HG03520 (cell line): Measurements from ENCODE around the gene LITAF.
"Not testable (repeated sequence)": the region's sequence is repeated elsewhere in the genome, so short reads cannot be mapped to it uniquely, and the experiment has no call there.

Experiments used
- ATAC-seq: cut with Tn5 transposase; IDR thresholded peaks from one replicate; pipeline ENCODE4 v1.9.1; 2021; ENCODE audit warnings: mild to moderate bottlenecking, moderate library complexity; ENCODE audit not compliant: unreplicated experiment

LITAF gene

GRCh38 chr16:11576427-11577289 lies 10.1 kb downstream of the LITAF start:
- ATAC-seq: no peak

DNA sequence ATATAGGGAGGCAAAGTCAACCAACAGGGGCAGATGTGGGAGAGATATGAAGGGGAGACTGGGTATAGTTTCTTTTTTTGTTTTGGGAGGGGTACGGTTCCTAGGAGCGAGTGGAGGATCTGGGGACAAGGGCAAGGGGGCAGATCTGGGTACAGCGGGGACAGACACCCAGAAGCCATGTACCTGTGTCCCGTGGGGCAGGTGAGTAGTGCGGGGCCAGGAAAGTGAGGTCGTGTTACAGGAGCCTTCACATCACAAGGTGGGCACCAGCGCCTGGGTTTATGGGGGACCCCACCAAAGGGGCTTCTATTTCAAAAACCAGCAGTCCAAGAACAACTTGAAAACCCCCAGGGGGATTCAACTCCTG lies 11.5 kb downstream of the LITAF start:
- ATAC-seq: no peak

DNA sequence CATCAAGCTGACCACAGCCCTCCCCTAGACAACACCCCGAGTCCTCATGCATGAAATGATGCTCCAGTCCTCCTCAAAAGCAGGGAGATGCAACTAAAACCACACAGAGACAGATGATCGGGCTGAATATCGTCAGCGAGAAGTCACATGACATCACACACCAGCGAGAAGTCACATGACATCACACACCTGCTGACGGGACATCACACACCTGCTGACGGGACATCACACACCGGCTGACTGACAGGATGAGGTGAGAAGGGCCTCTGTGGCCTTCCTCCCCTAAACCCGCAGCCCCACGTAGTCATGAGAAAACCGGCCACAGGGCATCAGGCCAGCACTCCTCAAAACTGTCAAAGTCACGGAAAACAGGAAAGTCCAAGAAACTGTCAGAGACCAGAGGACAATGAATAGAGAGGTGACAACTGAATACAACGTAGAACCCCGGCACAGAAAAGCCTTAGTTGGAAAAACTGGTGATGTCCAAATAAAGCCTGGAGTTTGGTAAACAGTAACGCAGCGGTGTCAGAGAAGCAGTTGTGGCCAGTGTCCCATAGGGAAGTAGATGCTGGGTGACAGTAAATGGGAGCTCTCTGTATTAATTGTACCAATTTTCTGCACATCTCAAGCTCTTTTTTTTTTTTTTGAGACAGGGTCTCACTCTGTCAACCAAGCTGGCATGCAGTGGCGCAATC lies 14.3 kb downstream of the LITAF start:
- ATAC-seq: no peak

DNA sequence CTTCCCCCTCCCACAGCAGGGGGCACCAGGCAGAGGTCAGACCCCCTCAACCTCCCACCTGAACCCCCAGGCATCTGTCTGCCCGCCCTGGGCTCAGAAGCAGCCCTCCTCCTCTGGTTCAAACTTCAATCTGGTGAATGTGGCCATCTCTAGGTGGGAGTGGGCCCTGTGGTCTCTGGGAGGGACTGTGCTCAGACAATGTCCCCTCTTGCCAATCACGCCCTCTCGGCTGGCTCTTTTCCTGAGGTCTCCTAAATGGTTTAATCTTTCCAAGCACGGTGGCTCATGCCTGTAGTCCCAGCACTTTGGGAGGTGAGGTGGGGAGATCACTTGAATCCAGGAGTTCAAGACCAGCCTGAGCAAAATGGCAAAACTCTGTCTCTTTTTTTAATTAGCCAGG lies 15.2 kb downstream of the LITAF start:
- no peak for ATAC-seq

DNA sequence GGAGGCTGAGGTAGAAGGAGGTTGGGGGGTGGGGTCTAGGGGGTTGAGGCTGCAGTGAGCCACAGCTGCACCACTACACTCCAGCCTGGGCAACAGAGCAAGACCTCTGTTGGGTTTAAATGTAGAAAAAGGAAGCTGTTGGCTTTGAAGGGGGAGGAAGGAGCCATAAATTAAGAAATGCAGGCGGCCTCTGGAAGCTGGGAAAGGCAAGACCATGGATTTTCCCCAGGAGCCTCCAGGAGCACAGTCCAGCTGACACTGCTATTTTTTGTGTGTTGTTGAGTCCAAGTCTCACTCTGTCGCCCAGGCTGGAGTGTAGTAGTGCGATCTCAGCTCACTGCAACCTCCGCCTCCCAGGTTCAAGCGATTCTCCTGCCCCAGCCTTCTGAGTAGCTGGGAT lies 15.9 kb downstream of the LITAF start:
- no peak for ATAC-seq

DNA sequence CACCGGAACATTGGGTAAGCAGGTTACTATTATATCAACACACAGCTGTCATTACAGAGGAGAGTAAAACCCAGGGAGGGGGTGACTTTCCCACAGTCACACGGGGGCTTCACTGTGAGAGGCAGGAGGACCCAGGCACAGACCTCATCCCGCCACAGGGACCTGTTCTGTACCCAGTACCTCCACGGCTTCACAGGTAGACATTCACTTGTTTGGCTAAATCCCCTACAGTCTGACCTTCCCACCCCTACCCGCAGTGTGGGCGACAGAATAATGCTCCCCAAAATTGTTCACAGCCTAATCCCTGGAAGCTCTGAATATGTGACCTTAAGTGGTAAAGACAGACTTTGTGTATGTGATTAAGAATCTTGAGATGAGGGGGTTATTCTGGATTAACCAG lies 16.5 kb downstream of the LITAF start:
- ATAC-seq: no peak

- ATAC-seq: no peak
Observed at GRCh38 chr16:11566398-11566797, 20.3 kb downstream of the LITAF start.

DNA sequence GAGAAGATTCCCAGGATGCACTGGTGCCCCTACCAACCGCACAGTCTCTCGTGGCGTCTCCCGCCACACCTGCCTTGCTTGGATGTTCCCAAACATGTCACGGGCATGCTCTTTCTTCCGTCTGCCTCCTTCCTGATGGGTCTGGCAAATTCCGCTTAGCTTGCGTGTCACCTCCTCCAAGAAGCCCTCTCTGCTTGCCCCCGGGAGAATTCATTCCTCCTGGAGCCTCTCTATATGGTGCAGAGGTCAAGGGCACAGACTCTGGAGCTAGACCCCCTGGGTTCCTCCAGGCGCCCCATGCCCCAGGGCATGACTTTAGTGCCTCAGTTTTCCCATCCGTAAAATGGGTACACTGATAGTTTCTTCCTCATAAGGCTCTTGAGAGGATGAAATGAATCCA lies 21.1 kb downstream of the LITAF start:
- ATAC-seq: no peak

DNA sequence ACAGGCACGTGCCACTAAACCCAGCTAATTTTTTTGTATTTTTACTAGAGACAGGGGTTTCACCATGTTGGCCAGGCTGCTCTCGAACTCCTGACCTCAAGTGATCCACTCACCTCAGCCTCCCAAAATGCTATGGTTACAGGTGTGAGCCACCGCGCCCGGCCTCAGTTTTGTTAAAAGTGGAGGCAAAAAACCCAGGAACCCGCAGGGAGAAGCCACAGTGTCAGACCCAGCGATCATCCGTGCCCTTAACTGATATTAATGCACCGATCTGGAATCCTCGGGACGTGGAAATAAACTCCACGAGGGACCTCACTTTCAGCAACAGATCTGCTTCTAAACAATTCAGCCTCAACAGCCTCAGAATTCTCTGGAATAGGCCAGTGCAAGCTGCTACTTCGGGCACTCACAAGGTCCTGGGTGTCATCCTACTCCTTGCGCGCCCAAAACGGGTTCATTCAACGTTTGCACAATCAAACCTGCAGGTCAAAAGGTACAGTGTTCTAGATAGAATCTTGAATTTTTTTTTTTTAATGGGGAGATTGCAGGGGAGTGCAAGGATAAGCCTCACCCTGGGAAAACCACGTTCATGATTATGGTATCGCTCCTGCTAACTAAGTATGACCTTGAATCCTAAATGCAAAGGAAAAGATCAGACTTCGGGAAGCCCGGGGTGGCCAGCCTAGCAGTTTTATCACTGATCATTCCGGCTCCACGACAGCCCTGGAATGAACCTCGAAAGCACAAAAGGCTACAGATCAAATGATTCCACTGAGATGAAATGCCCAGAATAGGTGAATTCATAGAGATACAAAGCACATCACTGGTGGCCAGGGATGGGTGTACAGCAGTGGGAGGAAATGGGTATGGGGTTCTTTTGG lies 22.4 kb downstream of the LITAF start:
- no peak for ATAC-seq

- ATAC-seq: no peak
Observed at GRCh38 chr16:11563493-11564040, 23.2 kb downstream of the LITAF start.

DNA sequence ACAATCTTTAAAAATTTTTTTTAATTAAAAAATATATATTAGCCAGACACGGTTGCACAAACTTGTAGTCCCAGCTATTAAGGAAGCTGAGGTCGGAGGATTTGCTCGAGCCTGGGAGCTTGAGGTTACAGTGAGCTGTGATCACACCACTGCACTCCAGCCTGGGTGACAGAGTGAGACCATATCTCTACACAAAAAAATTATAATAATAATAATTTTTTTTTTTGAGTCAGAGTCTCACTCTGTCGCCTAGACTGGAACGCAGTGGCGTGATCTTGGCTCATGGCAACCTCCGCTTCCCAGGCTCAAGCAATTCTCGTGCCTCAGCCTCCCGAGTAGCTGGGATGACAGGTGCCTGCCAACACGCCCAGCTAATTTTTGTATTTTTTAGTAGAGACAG lies 23.8 kb downstream of the LITAF start:
- ATAC-seq: no peak

DNA sequence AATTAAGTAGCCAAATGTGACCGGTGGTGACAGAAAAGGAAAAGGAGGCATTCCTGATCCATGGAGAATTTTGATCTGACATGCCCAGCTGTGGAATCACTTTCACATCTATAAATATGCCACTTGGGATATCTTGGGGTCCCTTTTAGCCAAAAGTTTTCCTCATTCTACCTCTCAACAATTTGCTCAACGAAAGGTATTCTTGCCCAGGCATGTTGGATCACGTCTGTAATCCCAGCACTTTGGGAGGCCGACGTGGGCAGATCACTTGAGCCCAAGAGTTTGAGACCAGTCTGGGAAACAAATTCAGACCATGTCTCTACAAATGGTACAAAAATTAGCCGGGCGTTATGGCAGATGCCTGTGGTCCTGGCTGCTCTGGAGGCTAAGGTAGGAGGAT lies 24.3 kb downstream of the LITAF start:
- ATAC-seq: no peak

GRCh38 chr16:11561856-11562255 lies 24.9 kb downstream of the LITAF start:
- ATAC-seq: no peak

DNA sequence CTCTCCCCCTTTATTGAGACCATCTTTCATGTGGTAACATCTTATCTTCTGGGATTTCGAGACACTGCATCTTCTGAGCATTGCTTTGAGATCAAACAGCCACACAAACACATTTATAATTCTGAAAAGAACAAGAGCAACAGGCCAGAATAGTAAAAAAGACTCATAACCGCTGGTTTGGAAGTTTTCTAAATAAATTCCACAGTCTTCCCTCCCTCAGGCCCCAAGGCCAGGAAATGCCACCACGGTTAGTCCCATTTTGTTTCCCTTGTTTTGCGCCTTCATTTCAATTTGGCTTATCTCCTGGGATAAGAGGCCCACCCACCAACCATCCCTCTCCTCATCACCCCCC lies 25.3 kb downstream of the LITAF start:
- ATAC-seq: no peak

- ATAC-seq: no peak
Observed at GRCh38 chr16:11560701-11561453, 25.8 kb downstream of the LITAF start.

- not testable (repeated sequence) for ATAC-seq
Observed at GRCh38 chr16:11558308-11558823, 28.4 kb downstream of the LITAF start.

DNA sequence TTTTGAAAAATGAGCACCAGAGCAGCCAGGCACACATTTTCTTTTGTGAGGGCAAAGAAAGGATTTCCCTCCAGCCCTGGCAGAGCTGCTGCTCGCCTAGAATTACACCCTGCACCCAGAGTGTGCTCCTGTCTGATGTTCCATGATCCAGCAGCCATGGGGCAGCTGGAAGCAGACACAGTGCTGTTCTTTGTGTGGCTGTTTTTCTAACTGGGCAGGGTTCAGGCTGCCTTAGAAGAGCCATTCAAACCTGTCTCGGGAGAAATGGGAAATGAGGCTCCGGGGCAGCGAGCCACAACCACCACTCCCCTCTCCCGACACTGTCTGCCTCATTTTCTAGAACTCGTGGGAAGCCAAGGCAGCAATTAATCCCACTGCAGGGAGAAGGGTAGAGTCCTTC lies 28.9 kb downstream of the LITAF start:
- ATAC-seq: no peak

GRCh38 chr16:11556945-11557720 lies 29.6 kb downstream of the LITAF start:
- ATAC-seq: no peak

- no peak for ATAC-seq
Observed at GRCh38 chr16:11556214-11556819, 30.4 kb downstream of the LITAF start.
